ENCODE results near the gene NECAB2. TPM values are rescaled to one million over a fixed set of nuclear protein-coding genes. Genes with fewer than 3 reads are reported as not detected.

NECAB2 gene
- polyA plus RNA-seq, 3 donors = 1.5 to 3.5 (median 1.6) TPM

GRCh38 chr16:83981799-83982198, 13.8 kb downstream of the NECAB2 start:
- DNase-seq (ENCODE audit: low read depth in 3 of 3, low spot score in 2 of 3) = no peak

GRCh38 chr16:83983491-83983890, 15.4 kb downstream of the NECAB2 start:
- DNase-seq (ENCODE audit: low read depth in 3 of 3, low spot score in 2 of 3) = no peak

- no peak for DNase-seq (ENCODE audit: low read depth in 3 of 3, low spot score in 2 of 3)
These were observed 21.3 kb downstream of the NECAB2 start for GRCh38 chr16:83989300-83989699.

- no peak for DNase-seq (ENCODE audit: low read depth in 3 of 3, low spot score in 2 of 3)
These were observed 22.4 kb downstream of the NECAB2 start for GRCh38 chr16:83990492-83990891.

- no peak for DNase-seq (ENCODE audit: low read depth in 3 of 3, low spot score in 2 of 3)
These were observed 24.6 kb downstream of the NECAB2 start for GRCh38 chr16:83992624-83993023.

- no peak for DNase-seq (ENCODE audit: low read depth in 3 of 3, low spot score in 2 of 3)
These were observed 26.0 kb downstream of the NECAB2 start for GRCh38 chr16:83994087-83994486.

GRCh38 chr16:83994703-83995102, 26.7 kb downstream of the NECAB2 start:
- no peak for DNase-seq (ENCODE audit: low read depth in 3 of 3, low spot score in 2 of 3)

GRCh38 chr16:83995754-83996153, 27.7 kb downstream of the NECAB2 start:
- peak in 2 of 3 donors; percentile 23 to 59 for DNase-seq (ENCODE audit: low read depth in 3 of 3, low spot score in 2 of 3)

- DNase-seq (ENCODE audit: low read depth in 3 of 3, low spot score in 2 of 3) = no peak
These were observed 28.6 kb downstream of the NECAB2 start for GRCh38 chr16:83996481-83997252.

- DNase-seq (ENCODE audit: low read depth in 3 of 3, low spot score in 2 of 3) = no peak
These were observed 30.0 kb downstream of the NECAB2 start for GRCh38 chr16:83998091-83998490.

GRCh38 chr16:84000989-84001642, 33.1 kb downstream of the NECAB2 start:
- no peak for DNase-seq (ENCODE audit: low read depth in 3 of 3, low spot score in 2 of 3)

- DNase-seq (ENCODE audit: low read depth in 3 of 3, low spot score in 2 of 3) = no peak
These were observed 33.7 kb downstream of the NECAB2 start for GRCh38 chr16:84001726-84002125.

- no peak for DNase-seq (ENCODE audit: low read depth in 3 of 3, low spot score in 2 of 3)
These were observed 35.0 kb downstream of the NECAB2 start for GRCh38 chr16:84003038-84003437.

- no peak for DNase-seq (ENCODE audit: low read depth in 3 of 3, low spot score in 2 of 3)
These were observed 36.4 kb downstream of the NECAB2 start for GRCh38 chr16:84004442-84004841.

GRCh38 chr16:84005391-84005790, 37.3 kb downstream of the NECAB2 start:
- no peak for DNase-seq (ENCODE audit: low read depth in 3 of 3, low spot score in 2 of 3)

- DNase-seq (ENCODE audit: low read depth in 3 of 3, low spot score in 2 of 3) = no peak
These were observed 39.5 kb downstream of the NECAB2 start for GRCh38 chr16:84007520-84007919.

GRCh38 chr16:84007965-84008364, 39.9 kb downstream of the NECAB2 start:
- no peak for DNase-seq (ENCODE audit: low read depth in 3 of 3, low spot score in 2 of 3)

GRCh38 chr16:84009282-84009681, 41.2 kb downstream of the NECAB2 start:
- no peak for DNase-seq (ENCODE audit: low read depth in 3 of 3, low spot score in 2 of 3)

GRCh38 chr16:84013787-84014569, 45.9 kb downstream of the NECAB2 start:
- no peak for DNase-seq (ENCODE audit: low read depth in 3 of 3, low spot score in 2 of 3)

GRCh38 chr16:84014570-84015327, 46.7 kb downstream of the NECAB2 start:
- no peak for DNase-seq (ENCODE audit: low read depth in 3 of 3, low spot score in 2 of 3)

GRCh38 chr16:84015399-84015798, 47.4 kb downstream of the NECAB2 start:
- no peak for DNase-seq (ENCODE audit: low read depth in 3 of 3, low spot score in 2 of 3)
